LNCaP clone FGC (cell line): Measurements from ENCODE around the gene POLA1.

ENCODE experiments used
- DNase-seq: peaks from one replicate; pipeline ENCODE4 v3.0.0-alpha.2; 2011; ENCODE audit warnings: low read depth
- H3K4me3 ChIP-seq: 2 replicates; pipeline ENCODE4 v1.5.1; 2011; ENCODE audit warnings: mild to moderate bottlenecking, low read depth, low read length, control low read depth
- CTCF ChIP-seq: IDR thresholded peaks from 2 replicates; pipeline ENCODE4 v1.5.1; 2012; ENCODE audit warnings: mild to moderate bottlenecking; ENCODE audit not compliant: control insufficient read depth, insufficient read depth; ENCODE audit errors: extremely low read depth

Gene POLA1

GRCh38 chrX:25023908-25024307 lies 330.2 kb downstream of the POLA1 start:
- no peak overlapping the region for H3K4me3 ChIP-seq
- DNase-seq = no peak
- TF ChIP-seq CTCF = no peak

- H3K4me3 ChIP-seq = no peak overlapping the region
- TF ChIP-seq CTCF = no peak
- no peak for DNase-seq
Measured at GRCh38 chrX:25025615-25026014, 331.9 kb downstream of the POLA1 start.

- no peak for TF ChIP-seq CTCF
- no peak overlapping the region for H3K4me3 ChIP-seq
- DNase-seq = no peak
Measured at GRCh38 chrX:25026576-25026975, 332.9 kb downstream of the POLA1 start.

GRCh38 chrX:25028726-25029125 lies 335.0 kb downstream of the POLA1 start:
- no peak overlapping the region for H3K4me3 ChIP-seq
- DNase-seq = no peak
- no peak for TF ChIP-seq CTCF

- DNase-seq = no peak
- H3K4me3 ChIP-seq = no peak overlapping the region
- no peak for TF ChIP-seq CTCF
Measured at GRCh38 chrX:25029288-25029825, 335.6 kb downstream of the POLA1 start.

- peak; percentile 49 for TF ChIP-seq CTCF
- H3K4me3 ChIP-seq = no peak overlapping the region
- no peak for DNase-seq
Measured at GRCh38 chrX:25034889-25035288, 341.2 kb downstream of the POLA1 start.

GRCh38 chrX:25039036-25039435 lies 345.3 kb downstream of the POLA1 start:
- TF ChIP-seq CTCF = no peak
- H3K4me3 ChIP-seq = no peak overlapping the region

More at GRCh38 chrX:25039036-25039435, 345.3 kb downstream of the POLA1 start:
- no peak for DNase-seq
